A673 (cell line): ENCODE results near the gene SLC2A9.

Experiments
- EZH2 ChIP-seq: fragments of 200-600 bp; sonication (generic); IDR thresholded peaks from 2 replicates; pipeline ENCODE4 v1.6.1; 2017; ENCODE audit warnings: borderline replicate concordance, low read depth, mild to moderate bottlenecking, mixed read lengths, antibody characterized with exemption, low read length; ENCODE audit not compliant: poor library complexity, severe bottlenecking
- TF ChIP-seq, protein P1 (sequence below): fragments of 300-800, 200-600 bp; sonication (generic); conservative IDR thresholded peaks from 2 replicates; pipeline ENCODE4 v1.5.1; 2017; ENCODE audit warnings: low read depth, mild to moderate bottlenecking, antibody characterized with exemption, low read length, moderate library complexity, mixed read lengths

DNA sequence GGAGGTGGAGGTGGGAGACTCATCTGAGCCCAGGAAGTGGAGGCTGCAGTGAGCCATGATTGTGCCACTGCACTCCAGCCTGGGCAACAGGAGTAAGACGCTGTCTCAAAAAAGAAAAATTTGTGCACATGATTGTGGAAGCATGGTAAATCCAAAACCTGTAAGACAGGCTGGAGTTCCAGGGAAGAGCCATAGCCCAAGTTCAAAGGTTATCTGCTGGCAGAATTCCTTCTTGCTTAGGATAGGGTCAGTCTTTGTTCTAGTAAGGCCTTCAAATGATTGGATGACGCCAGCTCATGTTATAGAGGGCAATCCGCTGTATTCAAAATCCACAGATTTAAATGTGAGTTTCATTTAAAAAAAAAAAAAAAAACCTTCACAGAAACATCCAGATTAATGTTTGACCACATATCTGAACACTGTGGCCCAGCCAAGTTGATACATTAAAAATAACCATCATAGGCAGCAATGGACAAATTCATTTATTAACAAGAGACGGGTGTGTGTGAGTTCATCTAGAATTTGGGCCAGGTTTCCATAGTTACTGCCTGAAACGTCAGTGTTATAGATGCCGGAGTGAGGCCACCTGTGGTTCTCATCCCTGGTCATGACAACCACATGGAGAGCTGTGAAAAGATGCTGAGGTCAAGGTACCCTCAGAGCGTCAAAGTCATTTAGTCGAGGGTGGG, 35.2 kb upstream of the SLC2A9 start:
- TF ChIP-seq, protein P1, sequence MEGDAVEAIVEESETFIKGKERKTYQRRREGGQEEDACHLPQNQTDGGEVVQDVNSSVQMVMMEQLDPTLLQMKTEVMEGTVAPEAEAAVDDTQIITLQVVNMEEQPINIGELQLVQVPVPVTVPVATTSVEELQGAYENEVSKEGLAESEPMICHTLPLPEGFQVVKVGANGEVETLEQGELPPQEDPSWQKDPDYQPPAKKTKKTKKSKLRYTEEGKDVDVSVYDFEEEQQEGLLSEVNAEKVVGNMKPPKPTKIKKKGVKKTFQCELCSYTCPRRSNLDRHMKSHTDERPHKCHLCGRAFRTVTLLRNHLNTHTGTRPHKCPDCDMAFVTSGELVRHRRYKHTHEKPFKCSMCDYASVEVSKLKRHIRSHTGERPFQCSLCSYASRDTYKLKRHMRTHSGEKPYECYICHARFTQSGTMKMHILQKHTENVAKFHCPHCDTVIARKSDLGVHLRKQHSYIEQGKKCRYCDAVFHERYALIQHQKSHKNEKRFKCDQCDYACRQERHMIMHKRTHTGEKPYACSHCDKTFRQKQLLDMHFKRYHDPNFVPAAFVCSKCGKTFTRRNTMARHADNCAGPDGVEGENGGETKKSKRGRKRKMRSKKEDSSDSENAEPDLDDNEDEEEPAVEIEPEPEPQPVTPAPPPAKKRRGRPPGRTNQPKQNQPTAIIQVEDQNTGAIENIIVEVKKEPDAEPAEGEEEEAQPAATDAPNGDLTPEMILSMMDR = no peak
- TF ChIP-seq EZH2 = no peak
